Choroid plexus epithelial cell (primary cell): ENCODE measurements around the gene DHRS7.
"Not testable (repeated sequence)": the region's sequence is repeated elsewhere in the genome, so short reads cannot be mapped to it uniquely, and the experiment has no call there.

Experiments used
- DNase-seq: peaks from one replicate; pipeline ENCODE4 v3.0.0-alpha.2; 2010; ENCODE audit warnings: low read depth
- H3K4me3 ChIP-seq: 2 replicates; pipeline ENCODE4 v1.5.1; 2011; ENCODE audit warnings: low read depth, mild to moderate bottlenecking, control low read depth, low read length, moderate library complexity
- CTCF ChIP-seq: conservative IDR thresholded peaks from 2 replicates; pipeline ENCODE4 v1.5.1; 2011; ENCODE audit warnings: low read depth, mild to moderate bottlenecking, control low read depth, inconsistent platforms, low read length, moderate library complexity

The DHRS7 gene

GRCh38 chr14:60107477-60107876 lies 57.7 kb downstream of the DHRS7 start:
- no peak for DNase-seq
- no peak for TF ChIP-seq CTCF
- no peak overlapping the region for H3K4me3 ChIP-seq

GRCh38 chr14:60106339-60106738 lies 58.9 kb downstream of the DHRS7 start:
- no peak for TF ChIP-seq CTCF
- DNase-seq, result peak; percentile 90
- no peak overlapping the region for H3K4me3 ChIP-seq

- peak; percentile 89 for DNase-seq
- no peak overlapping the region for H3K4me3 ChIP-seq
- TF ChIP-seq CTCF, result no peak
Measured at GRCh38 chr14:60102389-60102788, 62.8 kb downstream of the DHRS7 start.

GRCh38 chr14:60101786-60102185 lies 63.4 kb downstream of the DHRS7 start:
- peak; percentile 56 for DNase-seq
- TF ChIP-seq CTCF, result no peak

GRCh38 chr14:60099855-60100254 lies 65.3 kb downstream of the DHRS7 start:
- not testable (repeated sequence) for DNase-seq

More at GRCh38 chr14:60101786-60102185, 63.4 kb downstream of the DHRS7 start:
- H3K4me3 ChIP-seq, result no peak overlapping the region

GRCh38 chr14:60097974-60098373 lies 67.2 kb downstream of the DHRS7 start:
- H3K4me3 ChIP-seq, result no peak overlapping the region
- no peak for TF ChIP-seq CTCF
- no peak for DNase-seq

More at GRCh38 chr14:60099855-60100254, 65.3 kb downstream of the DHRS7 start:
- not testable (repeated sequence) for H3K4me3 ChIP-seq

GRCh38 chr14:60095781-60096450 lies 69.3 kb downstream of the DHRS7 start:
- DNase-seq, result peak; percentile 81

More at GRCh38 chr14:60095781-60096450, 69.3 kb downstream of the DHRS7 start:
- no peak for TF ChIP-seq CTCF
- H3K4me3 ChIP-seq, result no peak overlapping the region
